Neural cell (in vitro differentiated cells): ENCODE results near the gene DLG2.

Source experiments
- CTCF ChIP-seq: fragments of 450-650 bp; IDR thresholded peaks from 2 replicates; pipeline ENCODE4 v1.5.1; 2014; ENCODE audit warnings: antibody characterized with exemption, mild to moderate bottlenecking, moderate library complexity; ENCODE audit not compliant: poor library complexity, severe bottlenecking
- EP300 ChIP-seq: fragments of 450-650 bp; conservative IDR thresholded peaks from 2 replicates; pipeline ENCODE4 v1.6.1; 2014; ENCODE audit warnings: antibody characterized with exemption, mild to moderate bottlenecking, moderate library complexity; ENCODE audit not compliant: poor library complexity, severe bottlenecking

GRCh38 chr11:84590106-84590505 is 1037.0 kb downstream of the DLG2 start:
- no peak for TF ChIP-seq CTCF
- no peak for TF ChIP-seq EP300
